ENCODE measurements around the gene RHOA. TPM values are rescaled to one million over a fixed set of nuclear protein-coding genes. Genes with fewer than 3 reads are reported as not detected.

RHOA gene
- total and polyA plus RNA-seq, 10 of the 15 experiments (the other 5 are each of a cell fraction or from before 2014, with no cell fraction given) = 246 to 1,049 (median 515) TPM

GRCh38 chr3:49310677-49311076, 101.1 kb downstream of the RHOA start (continued):
- TF ChIP-seq, protein P1, sequence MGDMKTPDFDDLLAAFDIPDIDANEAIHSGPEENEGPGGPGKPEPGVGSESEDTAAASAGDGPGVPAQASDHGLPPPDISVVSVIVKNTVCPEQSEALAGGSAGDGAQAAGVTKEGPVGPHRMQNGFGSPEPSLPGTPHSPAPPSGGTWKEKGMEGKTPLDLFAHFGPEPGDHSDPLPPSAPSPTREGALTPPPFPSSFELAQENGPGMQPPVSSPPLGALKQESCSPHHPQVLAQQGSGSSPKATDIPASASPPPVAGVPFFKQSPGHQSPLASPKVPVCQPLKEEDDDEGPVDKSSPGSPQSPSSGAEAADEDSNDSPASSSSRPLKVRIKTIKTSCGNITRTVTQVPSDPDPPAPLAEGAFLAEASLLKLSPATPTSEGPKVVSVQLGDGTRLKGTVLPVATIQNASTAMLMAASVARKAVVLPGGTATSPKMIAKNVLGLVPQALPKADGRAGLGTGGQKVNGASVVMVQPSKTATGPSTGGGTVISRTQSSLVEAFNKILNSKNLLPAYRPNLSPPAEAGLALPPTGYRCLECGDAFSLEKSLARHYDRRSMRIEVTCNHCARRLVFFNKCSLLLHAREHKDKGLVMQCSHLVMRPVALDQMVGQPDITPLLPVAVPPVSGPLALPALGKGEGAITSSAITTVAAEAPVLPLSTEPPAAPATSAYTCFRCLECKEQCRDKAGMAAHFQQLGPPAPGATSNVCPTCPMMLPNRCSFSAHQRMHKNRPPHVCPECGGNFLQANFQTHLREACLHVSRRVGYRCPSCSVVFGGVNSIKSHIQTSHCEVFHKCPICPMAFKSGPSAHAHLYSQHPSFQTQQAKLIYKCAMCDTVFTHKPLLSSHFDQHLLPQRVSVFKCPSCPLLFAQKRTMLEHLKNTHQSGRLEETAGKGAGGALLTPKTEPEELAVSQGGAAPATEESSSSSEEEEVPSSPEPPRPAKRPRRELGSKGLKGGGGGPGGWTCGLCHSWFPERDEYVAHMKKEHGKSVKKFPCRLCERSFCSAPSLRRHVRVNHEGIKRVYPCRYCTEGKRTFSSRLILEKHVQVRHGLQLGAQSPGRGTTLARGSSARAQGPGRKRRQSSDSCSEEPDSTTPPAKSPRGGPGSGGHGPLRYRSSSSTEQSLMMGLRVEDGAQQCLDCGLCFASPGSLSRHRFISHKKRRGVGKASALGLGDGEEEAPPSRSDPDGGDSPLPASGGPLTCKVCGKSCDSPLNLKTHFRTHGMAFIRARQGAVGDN (IDR thresholded peaks at IDR 0.05) = no peak
- no peak for TF ChIP-seq EGR1 (IDR thresholded peaks at IDR 0.05; ENCODE audit: borderline replicate concordance in 1 of 2, low read depth in 2 of 2, low read length in 2 of 2)
- no peak for TF ChIP-seq ZNF592 (IDR thresholded peaks at IDR 0.05)
- TF ChIP-seq GATAD2B (conservative IDR thresholded peaks at IDR 0.05; ENCODE audit: low read depth) = no peak
- no peak for TF ChIP-seq CEBPZ (IDR thresholded peaks at IDR 0.05; ENCODE audit: low read depth, low read length)
- TF ChIP-seq TCF7 (IDR thresholded peaks at IDR 0.05; ENCODE audit: borderline replicate concordance) = no peak
- TF ChIP-seq, protein P2, sequence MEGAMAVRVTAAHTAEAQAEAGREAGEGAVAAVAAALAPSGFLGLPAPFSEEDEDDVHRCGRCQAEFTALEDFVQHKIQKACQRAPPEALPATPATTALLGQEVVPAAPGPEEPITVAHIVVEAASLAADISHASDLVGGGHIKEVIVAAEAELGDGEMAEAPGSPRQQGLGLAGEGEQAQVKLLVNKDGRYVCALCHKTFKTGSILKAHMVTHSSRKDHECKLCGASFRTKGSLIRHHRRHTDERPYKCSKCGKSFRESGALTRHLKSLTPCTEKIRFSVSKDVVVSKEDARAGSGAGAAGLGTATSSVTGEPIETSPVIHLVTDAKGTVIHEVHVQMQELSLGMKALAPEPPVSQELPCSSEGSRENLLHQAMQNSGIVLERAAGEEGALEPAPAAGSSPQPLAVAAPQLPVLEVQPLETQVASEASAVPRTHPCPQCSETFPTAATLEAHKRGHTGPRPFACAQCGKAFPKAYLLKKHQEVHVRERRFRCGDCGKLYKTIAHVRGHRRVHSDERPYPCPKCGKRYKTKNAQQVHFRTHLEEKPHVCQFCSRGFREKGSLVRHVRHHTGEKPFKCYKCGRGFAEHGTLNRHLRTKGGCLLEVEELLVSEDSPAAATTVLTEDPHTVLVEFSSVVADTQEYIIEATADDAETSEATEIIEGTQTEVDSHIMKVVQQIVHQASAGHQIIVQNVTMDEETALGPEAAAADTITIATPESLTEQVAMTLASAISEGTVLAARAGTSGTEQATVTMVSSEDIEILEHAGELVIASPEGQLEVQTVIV (IDR thresholded peaks at IDR 0.05; ENCODE audit: borderline replicate concordance, partially characterized antibody) = no peak
- TF ChIP-seq SREBF1 (IDR thresholded peaks at IDR 0.05; ENCODE audit: low read length) = no peak
- no peak for TF ChIP-seq HDAC2 (IDR thresholded peaks at IDR 0.05)
- TF ChIP-seq MXI1 (IDR thresholded peaks at IDR 0.05; ENCODE audit: low read depth, low read length) = no peak
